Measurements from ENCODE around the gene MYBPC2.

DNA sequence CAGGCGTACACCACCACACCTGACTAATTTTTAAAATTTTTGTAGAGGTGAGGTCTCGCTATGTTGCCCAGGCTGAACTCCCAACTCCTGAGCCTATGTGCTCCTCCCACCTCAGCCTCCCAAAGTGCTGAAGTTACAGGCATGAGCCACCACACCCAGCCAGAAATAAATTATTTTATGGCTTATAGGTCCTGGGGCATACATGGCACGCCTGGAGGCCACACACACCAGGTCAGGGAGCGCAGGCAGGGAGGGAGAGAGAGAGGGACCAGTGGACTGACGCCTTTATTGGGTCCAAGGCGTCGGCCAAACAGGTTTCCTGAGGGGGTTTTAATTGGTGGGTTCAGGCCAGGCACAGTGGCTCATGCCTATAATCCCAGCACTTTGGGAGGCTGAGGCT, 7.1 kb upstream of the MYBPC2 start:
- TF ChIP-seq POLR2A (conservative IDR thresholded peaks at IDR 0.05) = no peak
- TF ChIP-seq, protein P1, sequence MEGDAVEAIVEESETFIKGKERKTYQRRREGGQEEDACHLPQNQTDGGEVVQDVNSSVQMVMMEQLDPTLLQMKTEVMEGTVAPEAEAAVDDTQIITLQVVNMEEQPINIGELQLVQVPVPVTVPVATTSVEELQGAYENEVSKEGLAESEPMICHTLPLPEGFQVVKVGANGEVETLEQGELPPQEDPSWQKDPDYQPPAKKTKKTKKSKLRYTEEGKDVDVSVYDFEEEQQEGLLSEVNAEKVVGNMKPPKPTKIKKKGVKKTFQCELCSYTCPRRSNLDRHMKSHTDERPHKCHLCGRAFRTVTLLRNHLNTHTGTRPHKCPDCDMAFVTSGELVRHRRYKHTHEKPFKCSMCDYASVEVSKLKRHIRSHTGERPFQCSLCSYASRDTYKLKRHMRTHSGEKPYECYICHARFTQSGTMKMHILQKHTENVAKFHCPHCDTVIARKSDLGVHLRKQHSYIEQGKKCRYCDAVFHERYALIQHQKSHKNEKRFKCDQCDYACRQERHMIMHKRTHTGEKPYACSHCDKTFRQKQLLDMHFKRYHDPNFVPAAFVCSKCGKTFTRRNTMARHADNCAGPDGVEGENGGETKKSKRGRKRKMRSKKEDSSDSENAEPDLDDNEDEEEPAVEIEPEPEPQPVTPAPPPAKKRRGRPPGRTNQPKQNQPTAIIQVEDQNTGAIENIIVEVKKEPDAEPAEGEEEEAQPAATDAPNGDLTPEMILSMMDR (IDR thresholded peaks at IDR 0.05 in 2 of 3, conservative IDR thresholded peaks at IDR 0.05 in 1 of 3; ENCODE audit: insufficient read depth in 2 of 3, low read depth in 1 of 3, low read length in 3 of 3) = no peak
- TF ChIP-seq FOXM1 (IDR thresholded peaks at IDR 0.05; ENCODE audit: low read depth) = no peak
- TF ChIP-seq FOXM1 (CRISPR knock-in tag; IDR thresholded peaks at IDR 0.05; ENCODE audit: low read depth) = no peak
- no peak for TF ChIP-seq SRSF9 (IDR thresholded peaks at IDR 0.05; ENCODE audit: borderline replicate concordance, low read depth, low read length)
- TF ChIP-seq MYC (IDR thresholded peaks at IDR 0.05; ENCODE audit: low read depth, low read length) = no peak
- TF ChIP-seq MYC (CRISPR knock-in tag; IDR thresholded peaks at IDR 0.05; ENCODE audit: borderline replicate concordance, low read depth) = no peak
- no peak for TF ChIP-seq YY1 (IDR thresholded peaks at IDR 0.05; ENCODE audit: borderline replicate concordance in 1 of 3, control insufficient read depth in 1 of 3, extremely low read depth in 1 of 3, insufficient read depth in 3 of 3, insufficient read length in 1 of 3, insufficient replicate concordance in 2 of 3, low read depth in 1 of 3, low read length in 2 of 3)
- TF ChIP-seq ZNF407 (IDR thresholded peaks at IDR 0.05; ENCODE audit: low read depth) = no peak
- TF ChIP-seq EP300 (IDR thresholded peaks at IDR 0.05; ENCODE audit: low read length) = no peak
- no peak for TF ChIP-seq KLF6 (CRISPR knock-in tag; IDR thresholded peaks at IDR 0.05; ENCODE audit: borderline replicate concordance)
- TF ChIP-seq MAX (CRISPR knock-in tag; IDR thresholded peaks at IDR 0.05) = no peak

All from K562 (cell line).